Measurements from ENCODE around the gene FARP1. TPM values are rescaled to one million over a fixed set of nuclear protein-coding genes. Genes with fewer than 3 reads are reported as not detected.

The FARP1 gene
- total RNA-seq, 4 donors from 2014 or later: 13.7 to 38.9 (median 30.2) TPM

DNA sequence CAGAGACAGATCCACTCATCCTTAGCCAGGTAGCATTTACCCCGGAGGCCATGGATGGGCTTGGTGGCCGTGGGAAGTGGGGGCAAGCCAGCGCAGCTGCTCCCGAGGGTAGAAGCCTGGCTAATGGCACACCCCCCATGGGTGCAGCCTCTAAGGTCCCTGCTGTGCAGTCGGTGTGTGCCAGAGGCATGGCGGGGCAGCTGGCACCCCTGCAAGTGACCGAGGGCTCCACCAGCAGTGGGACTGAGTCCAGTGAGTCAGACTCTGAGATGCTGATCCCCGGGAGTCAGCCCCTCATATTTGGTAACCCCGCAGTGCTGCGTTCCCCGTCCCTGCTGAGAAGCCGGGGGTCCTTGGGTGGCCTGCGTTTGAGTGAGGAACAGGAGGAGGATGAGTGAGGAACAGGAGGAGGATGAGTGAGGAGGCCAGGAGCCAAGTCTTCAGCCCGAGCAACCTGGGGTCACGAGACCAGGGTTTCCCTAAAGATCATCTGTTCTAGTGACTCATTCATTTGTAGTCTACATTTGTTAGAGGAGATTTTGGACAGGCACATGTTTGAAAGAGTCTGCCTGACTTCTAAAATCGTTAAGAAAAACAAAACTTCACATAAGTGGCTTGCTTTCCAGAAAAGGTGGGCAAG, 253.3 kb downstream of the FARP1 start:
- DNase-seq (ENCODE audit: low spot score) (no peak), ATAC-seq (ENCODE audit: low FRiP score) (no peak)
- TF ChIP-seq, protein P1, sequence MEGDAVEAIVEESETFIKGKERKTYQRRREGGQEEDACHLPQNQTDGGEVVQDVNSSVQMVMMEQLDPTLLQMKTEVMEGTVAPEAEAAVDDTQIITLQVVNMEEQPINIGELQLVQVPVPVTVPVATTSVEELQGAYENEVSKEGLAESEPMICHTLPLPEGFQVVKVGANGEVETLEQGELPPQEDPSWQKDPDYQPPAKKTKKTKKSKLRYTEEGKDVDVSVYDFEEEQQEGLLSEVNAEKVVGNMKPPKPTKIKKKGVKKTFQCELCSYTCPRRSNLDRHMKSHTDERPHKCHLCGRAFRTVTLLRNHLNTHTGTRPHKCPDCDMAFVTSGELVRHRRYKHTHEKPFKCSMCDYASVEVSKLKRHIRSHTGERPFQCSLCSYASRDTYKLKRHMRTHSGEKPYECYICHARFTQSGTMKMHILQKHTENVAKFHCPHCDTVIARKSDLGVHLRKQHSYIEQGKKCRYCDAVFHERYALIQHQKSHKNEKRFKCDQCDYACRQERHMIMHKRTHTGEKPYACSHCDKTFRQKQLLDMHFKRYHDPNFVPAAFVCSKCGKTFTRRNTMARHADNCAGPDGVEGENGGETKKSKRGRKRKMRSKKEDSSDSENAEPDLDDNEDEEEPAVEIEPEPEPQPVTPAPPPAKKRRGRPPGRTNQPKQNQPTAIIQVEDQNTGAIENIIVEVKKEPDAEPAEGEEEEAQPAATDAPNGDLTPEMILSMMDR (IDR thresholded peaks at IDR 0.05): no peak

DNA sequence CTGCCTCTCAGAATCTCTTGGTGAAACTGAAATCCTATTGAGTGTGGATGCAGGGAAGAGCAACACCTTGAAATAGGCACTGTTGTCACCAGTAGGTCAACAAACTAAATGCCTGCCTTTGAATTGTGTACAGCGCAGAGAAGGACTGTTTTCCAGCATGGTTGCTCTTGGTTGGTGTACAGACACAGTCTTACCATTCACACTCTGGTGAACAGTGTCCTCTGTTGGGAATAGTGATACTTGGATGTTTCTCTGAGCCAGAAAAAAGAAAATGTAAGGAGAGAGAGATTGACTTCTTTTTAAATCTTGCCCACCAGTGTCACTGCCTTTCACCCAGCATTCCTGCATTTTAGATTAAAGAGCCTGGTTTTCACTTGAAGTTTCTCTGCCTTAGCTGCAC, 254.3 kb downstream of the FARP1 start:
- DNase-seq (ENCODE audit: low spot score) (no peak), ATAC-seq (ENCODE audit: low FRiP score) (no peak)
- TF ChIP-seq, protein P1 (IDR thresholded peaks at IDR 0.05): no peak

DNA sequence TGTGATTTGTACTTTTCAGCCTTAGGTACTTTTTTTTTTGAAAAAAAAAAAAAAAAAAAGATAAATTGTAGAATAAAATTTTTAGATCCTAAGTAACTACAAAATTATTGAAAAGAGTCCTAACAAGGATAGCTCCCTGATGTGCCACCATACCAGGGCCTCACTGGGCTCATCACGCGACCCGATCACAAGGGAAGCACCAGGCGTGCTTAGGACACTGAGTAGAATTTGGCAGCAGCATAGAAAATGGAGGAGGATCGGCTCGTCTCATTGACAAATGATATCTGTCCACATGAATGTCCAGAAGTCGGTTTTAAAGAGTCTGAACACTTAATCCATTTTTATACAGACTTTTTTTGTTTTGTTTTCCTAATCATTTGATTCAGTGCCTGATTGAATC, 255.0 kb downstream of the FARP1 start:
- ATAC-seq (ENCODE audit: low FRiP score) (no peak), DNase-seq (ENCODE audit: low spot score) (no peak)
- TF ChIP-seq, protein P1 (IDR thresholded peaks at IDR 0.05): no peak

DNA sequence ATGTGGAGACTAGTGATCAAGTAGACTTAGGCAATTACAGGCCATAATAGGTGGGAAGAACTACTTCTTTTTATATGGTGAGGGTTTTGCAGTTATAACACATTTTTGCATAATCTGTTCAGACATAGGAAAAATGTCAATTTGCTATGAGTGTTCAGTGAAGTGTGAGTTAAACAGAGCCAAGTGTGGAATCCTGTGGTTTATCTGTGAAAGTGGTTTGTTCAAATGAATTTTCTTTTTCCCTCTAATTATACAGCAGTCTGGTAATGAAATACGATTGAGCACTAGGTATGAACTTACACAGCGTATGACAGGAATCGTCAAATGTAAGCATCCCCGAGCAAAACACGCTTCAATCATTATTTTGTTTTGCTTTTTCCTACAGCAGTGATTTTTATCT, 255.7 kb downstream of the FARP1 start:
- TF ChIP-seq, protein P1 (IDR thresholded peaks at IDR 0.05): no peak
- ATAC-seq (ENCODE audit: low FRiP score) (no peak), DNase-seq (ENCODE audit: low spot score) (no peak)

DNA sequence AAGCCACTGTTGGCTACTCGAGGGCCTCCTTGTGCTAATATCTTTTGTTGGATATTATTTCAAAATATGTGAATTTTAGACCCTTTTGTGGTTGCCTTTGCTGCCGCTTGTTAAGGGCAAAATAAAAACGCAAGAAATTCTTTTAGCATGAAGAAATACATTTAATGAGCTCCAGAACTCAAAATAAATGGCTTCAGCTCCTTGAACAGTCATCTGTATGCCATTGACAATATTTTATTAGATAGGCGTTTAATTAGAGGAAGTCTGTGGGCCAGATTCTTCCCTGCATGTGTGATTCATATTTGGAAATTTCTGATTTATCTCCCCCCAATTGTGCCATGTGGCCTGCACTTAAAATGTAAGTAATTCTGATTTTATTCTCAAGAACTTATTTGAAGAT, 256.9 kb downstream of the FARP1 start:
- TF ChIP-seq, protein P1 (IDR thresholded peaks at IDR 0.05): no peak
- ATAC-seq (ENCODE audit: low FRiP score) (no peak), DNase-seq (ENCODE audit: low spot score) (no peak)

DNA sequence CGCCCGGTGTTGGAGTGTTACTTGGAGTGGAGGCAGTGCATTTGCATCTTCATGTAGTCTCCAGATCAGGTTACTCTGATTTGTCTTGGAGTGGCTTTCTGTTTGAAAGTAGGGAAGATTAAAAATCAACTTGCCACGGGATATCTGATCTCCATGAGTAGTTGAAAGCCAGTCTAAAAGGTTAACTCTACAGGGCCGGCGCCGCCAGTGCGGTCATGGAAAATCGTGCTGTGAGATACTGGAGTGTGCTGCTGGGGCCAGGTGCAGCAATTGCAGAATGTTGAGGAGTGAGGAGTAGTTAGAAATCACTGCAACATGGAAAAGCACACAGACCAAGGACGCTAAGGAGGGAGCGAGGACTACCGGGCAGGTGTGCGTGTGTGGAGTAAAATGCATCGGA, 259.0 kb downstream of the FARP1 start:
- ATAC-seq (ENCODE audit: low FRiP score) (no peak), DNase-seq (ENCODE audit: low spot score) (no peak)

DNA sequence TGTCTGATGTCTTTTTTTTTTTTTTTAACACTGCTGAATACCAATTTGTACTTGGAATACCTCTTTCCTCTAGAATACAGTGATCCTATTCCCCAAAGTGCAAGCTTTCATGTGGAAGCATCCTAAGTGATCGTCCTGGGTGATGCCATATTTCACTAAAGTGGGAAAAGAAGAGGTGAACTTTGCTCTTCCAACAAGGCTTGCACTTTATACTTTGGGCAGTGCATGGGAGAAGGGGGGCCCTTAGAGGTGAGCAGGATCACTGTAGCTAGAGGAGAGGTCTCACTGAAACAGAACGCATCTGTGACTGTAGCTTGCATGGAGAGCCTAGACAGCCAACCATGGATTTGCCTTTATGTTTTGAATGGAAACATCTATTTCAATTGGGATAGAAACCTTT, 260.2 kb downstream of the FARP1 start:
- DNase-seq (ENCODE audit: low spot score) (no peak), ATAC-seq (ENCODE audit: low FRiP score) (no peak)
- TF ChIP-seq, protein P1 (IDR thresholded peaks at IDR 0.05): no peak

More for the DNA sequence above, 259.0 kb downstream of the FARP1 start:
- TF ChIP-seq, protein P1 (IDR thresholded peaks at IDR 0.05): no peak

All from omental fat pad (tissue), 4 donors.